Measurements from ENCODE around the gene MACC1. TPM values are rescaled to one million over a fixed set of nuclear protein-coding genes. Genes with fewer than 3 reads are reported as not detected.

Gene MACC1
- total and polyA plus RNA-seq, 10 of the 15 experiments (the other 5 are each of a cell fraction or from before 2014, with no cell fraction given), result 6.0 to 61.1 (median 12.7) TPM

GRCh38 chr7:20226860-20227259 lies 9.7 kb upstream of the MACC1 start:
- H3K4me1 ChIP-seq (ENCODE audit: control insufficient read depth, insufficient read depth, low read length), result no peaks in the 10 kb centered on the region; the same call in 1 of the 2 replicates
- intact Hi-C loops (cut with micrococcal nuclease; ENCODE audit: unreplicated experiment), result no loop called here
- no peak overlapping the region for H2AFZ ChIP-seq (ENCODE audit: control insufficient read depth, low read depth, low read length)
- H3K9ac ChIP-seq (ENCODE audit: control insufficient read depth, insufficient read depth, low read length), result no peak overlapping the region
- in situ Hi-C loops (cut with MboI), result loop anchor here (25.0 kb wide), 2 partner anchors 1135 to 1710 kb away; partner anchors contain the start of gene CDCA7L
- RAD21 ChIA-PET (ENCODE audit: unreplicated experiment), result no interaction called here
- no peak overlapping the region for H3K27ac ChIP-seq (ENCODE audit: control insufficient read depth, insufficient read depth)
- H3K4me2 ChIP-seq (ENCODE audit: control insufficient read depth, insufficient read depth), result no peak overlapping the region
- no peak overlapping the region for H3K4me3 ChIP-seq
- no peaks in the 10 kb centered on the region for H3K27me3 ChIP-seq (replicated peaks in 1 of 2; ENCODE audit: control insufficient read depth in 2 of 2, insufficient read depth in 2 of 2, low read length in 1 of 2)
- 50% methylated on average over 1 of the region's 1 CpG for WGBS (ENCODE audit: insufficient coverage, insufficient replicate concordance, low lambda C conversion rate, missing lambda C conversion rate)
- ATAC-seq (no peak), DNase-seq (ENCODE audit: low read depth, low spot score) (no peak), FAIRE-seq (no peak)
- H3K9me3 ChIP-seq (replicated peaks; ENCODE audit: control insufficient read depth, insufficient read depth, low read length), result no peaks in the 10 kb centered on the region; the same call in 1 of the 3 replicates
- BruUV-seq (replicated peaks), result no TSS peak
- CTCF ChIA-PET, result interaction anchor here (1.8 kb wide), 1 partner anchor 45 kb away, joined by 4 read pairs; no protein-coding TSS in a partner anchor
- no peaks in the 10 kb centered on the region for H4K20me1 ChIP-seq (ENCODE audit: control insufficient read depth, insufficient read depth)
- no peaks in the 10 kb centered on the region for H3K36me3 ChIP-seq (ENCODE audit: control insufficient read depth in 2 of 2, insufficient read depth in 2 of 2, low read length in 1 of 2)
- TF ChIP-seq CHD1 (IDR thresholded peaks at IDR 0.05; ENCODE audit: low read depth, low read length) (no peak), EGR1 (IDR thresholded peaks at IDR 0.05; ENCODE audit: borderline replicate concordance in 1 of 2, low read depth in 2 of 2, low read length in 2 of 2) (no peak), JUNB (IDR thresholded peaks at IDR 0.05) (no peak), PML (IDR thresholded peaks at IDR 0.05; ENCODE audit: low read length) (no peak), ZZZ3 (IDR thresholded peaks at IDR 0.05; ENCODE audit: control insufficient read depth, insufficient read length, low read depth) (no peak), SUZ12 (IDR thresholded peaks at IDR 0.05; ENCODE audit: unreplicated experiment) (no peak), PKNOX1 (IDR thresholded peaks at IDR 0.05) (no peak), YY1 (IDR thresholded peaks at IDR 0.05; ENCODE audit: low read depth, low read length) (no peak), EED (IDR thresholded peaks at IDR 0.05; ENCODE audit: low read depth) (no peak)
- TF ChIP-seq, protein P1, sequence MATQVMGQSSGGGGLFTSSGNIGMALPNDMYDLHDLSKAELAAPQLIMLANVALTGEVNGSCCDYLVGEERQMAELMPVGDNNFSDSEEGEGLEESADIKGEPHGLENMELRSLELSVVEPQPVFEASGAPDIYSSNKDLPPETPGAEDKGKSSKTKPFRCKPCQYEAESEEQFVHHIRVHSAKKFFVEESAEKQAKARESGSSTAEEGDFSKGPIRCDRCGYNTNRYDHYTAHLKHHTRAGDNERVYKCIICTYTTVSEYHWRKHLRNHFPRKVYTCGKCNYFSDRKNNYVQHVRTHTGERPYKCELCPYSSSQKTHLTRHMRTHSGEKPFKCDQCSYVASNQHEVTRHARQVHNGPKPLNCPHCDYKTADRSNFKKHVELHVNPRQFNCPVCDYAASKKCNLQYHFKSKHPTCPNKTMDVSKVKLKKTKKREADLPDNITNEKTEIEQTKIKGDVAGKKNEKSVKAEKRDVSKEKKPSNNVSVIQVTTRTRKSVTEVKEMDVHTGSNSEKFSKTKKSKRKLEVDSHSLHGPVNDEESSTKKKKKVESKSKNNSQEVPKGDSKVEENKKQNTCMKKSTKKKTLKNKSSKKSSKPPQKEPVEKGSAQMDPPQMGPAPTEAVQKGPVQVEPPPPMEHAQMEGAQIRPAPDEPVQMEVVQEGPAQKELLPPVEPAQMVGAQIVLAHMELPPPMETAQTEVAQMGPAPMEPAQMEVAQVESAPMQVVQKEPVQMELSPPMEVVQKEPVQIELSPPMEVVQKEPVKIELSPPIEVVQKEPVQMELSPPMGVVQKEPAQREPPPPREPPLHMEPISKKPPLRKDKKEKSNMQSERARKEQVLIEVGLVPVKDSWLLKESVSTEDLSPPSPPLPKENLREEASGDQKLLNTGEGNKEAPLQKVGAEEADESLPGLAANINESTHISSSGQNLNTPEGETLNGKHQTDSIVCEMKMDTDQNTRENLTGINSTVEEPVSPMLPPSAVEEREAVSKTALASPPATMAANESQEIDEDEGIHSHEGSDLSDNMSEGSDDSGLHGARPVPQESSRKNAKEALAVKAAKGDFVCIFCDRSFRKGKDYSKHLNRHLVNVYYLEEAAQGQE (IDR thresholded peaks at IDR 0.05; ENCODE audit: low read depth, low read length), result no peak
- TF ChIP-seq, protein P2, sequence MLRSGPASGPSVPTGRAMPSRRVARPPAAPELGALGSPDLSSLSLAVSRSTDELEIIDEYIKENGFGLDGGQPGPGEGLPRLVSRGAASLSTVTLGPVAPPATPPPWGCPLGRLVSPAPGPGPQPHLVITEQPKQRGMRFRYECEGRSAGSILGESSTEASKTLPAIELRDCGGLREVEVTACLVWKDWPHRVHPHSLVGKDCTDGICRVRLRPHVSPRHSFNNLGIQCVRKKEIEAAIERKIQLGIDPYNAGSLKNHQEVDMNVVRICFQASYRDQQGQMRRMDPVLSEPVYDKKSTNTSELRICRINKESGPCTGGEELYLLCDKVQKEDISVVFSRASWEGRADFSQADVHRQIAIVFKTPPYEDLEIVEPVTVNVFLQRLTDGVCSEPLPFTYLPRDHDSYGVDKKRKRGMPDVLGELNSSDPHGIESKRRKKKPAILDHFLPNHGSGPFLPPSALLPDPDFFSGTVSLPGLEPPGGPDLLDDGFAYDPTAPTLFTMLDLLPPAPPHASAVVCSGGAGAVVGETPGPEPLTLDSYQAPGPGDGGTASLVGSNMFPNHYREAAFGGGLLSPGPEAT (IDR thresholded peaks at IDR 0.05; ENCODE audit: low read depth), result no peak
- POLR2A ChIA-PET, result interaction anchor here (0.8 to 1.7 kb wide), 2 partner anchors 9 to 29 kb away, joined by 3 to 5 read pairs; no protein-coding TSS in a partner anchor
- SMC1A ChIA-PET (ENCODE audit: uncharacterized antibody, unreplicated experiment), result interaction anchor here (0.9 to 16.9 kb wide), 5 partner anchors 10 to 83 kb away, joined by 3 to 474 read pairs (median 3); no protein-coding TSS in a partner anchor
- no peaks in the 10 kb centered on the region for H3K79me2 ChIP-seq (ENCODE audit: control insufficient read depth, insufficient read depth, low read length)

Measured in GM12878 (cell line).